Aorta (tissue), 5 donors: ENCODE data around the gene SFT2D2. TPM values are rescaled to one million over a fixed set of nuclear protein-coding genes. Genes with fewer than 3 reads are reported as not detected.

Experiments
- ATAC-seq: fragments of 200-7000 bp; cut with Tn5 transposase; one replicate; pipeline ENCODE4 v1.9.1; 2022; ENCODE audit warnings: moderate library complexity; ENCODE audit not compliant: low FRiP score
- DNase-seq, 2 donors: peaks; one replicate each; pipeline ENCODE4 v3.0.0-alpha.2; 2020
- H3K27ac ChIP-seq, 2 donors: one replicate each; pipeline ENCODE4 v1.5.1; 2013; ENCODE audit warnings: low read length in 2 of 2, mild to moderate bottlenecking in 2 of 2, moderate library complexity in 2 of 2, control low read depth in 1 of 2, inconsistent platforms in 1 of 2, low read depth in 1 of 2
- H3K27me3 ChIP-seq, 2 donors: one replicate each; pipeline ENCODE4 v1.6.1; 2013; ENCODE audit warnings: control low read depth in 1 of 2, low read length in 1 of 2, mild to moderate bottlenecking in 1 of 2, moderate library complexity in 1 of 2; ENCODE audit not compliant: insufficient read depth in 2 of 2, control insufficient read depth in 1 of 2
- H3K36me3 ChIP-seq, 2 donors: one replicate each; pipeline ENCODE4 v1.6.1; 2013; ENCODE audit warnings: control low read depth in 1 of 2, low read length in 1 of 2, mild to moderate bottlenecking in 1 of 2; ENCODE audit not compliant: insufficient read depth in 2 of 2, control insufficient read depth in 1 of 2
- H3K4me1 ChIP-seq, 2 donors: one replicate each; pipeline ENCODE4 v1.6.1; 2013; ENCODE audit warnings: low read length in 2 of 2, control low read depth in 1 of 2, mild to moderate bottlenecking in 1 of 2, moderate library complexity in 1 of 2; ENCODE audit not compliant: insufficient read depth in 2 of 2, control insufficient read depth in 1 of 2
- H3K4me3 ChIP-seq, 2 donors: one replicate each; pipeline ENCODE4 v1.5.1; 2013; ENCODE audit warnings: low read length in 2 of 2, control low read depth in 1 of 2, mild to moderate bottlenecking in 1 of 2
- H3K9me3 ChIP-seq: one replicate; pipeline ENCODE4 v1.6.1; 2013; ENCODE audit warnings: mild to moderate bottlenecking, low read length; ENCODE audit not compliant: control insufficient read depth
- WGBS, 2 donors: extraction: QIAGEN DNeasy Blood & Tissue Kit; methylation state at CpG; one replicate each; pipeline ENCODE4 v1.1.7; 2013; 5-methylcytosine and 5-hydroxymethylcytosine counted together
- intact Hi-C, 2 donors: fragments of 100-400 bp; cut with DNase I; formaldehyde crosslinking; loops; one replicate each; pipeline versions ENCODE4 v1.14.2 to v1.15.0; 2022
- polyA plus RNA-seq, 2 donors: library from polyadenylated mRNA; stranded (reverse); fragments of 200-250 nt; gene quantifications; one replicate each; pipeline ENCODE4 v1.2.3, GENCODE V29; 2013
- total RNA-seq, 2 donors: library from RNA; stranded (reverse); fragmentation: NEBNext Ultra II Directional; extraction: Animal tissue kit (Norgen Biotek cat#: 25700); gene quantifications; one replicate each; pipeline ENCODE4 v1.2.1, GENCODE V29; 2021
- donor health status: healthy with polysubstance abuse.
- donor health status: Bipolar disorder and iron deficiency.
- donor health status: DM: no; HTN: no; CAD: no.
- donor health status: DM: no; HTN: no; CAD: no.
- donor health status: DM: yes; HTN: yes; CAD: no.

The SFT2D2 gene
- total and polyA plus RNA-seq, 4 donors, result 5.3 to 107 (median 53.0) TPM

DNA sequence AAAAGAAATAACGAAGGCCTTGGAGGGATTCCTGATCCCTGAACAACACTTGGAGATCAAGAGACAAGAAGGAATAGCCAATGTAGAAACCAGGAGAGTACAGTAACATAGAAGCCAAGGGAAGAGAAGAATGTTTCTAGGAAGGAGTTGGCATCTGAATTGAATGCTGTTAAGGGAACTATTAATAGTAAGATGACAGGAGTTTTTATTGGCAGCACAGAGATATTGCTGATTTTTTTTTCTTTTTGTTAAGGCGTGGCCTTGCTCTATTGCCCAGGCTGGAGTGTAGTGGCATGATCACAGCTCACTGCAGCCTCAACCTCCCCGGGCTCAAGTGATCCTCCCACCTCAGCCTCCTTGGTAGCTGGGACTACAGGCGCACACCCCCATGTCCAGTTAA, 9.6 kb upstream of the SFT2D2 start:
- Histone ChIP-seq H3K9me3 (peaks cover 3% of the 10 kb centered on the region), H3K27ac (no peak overlapping the region), H3K4me1 (no peaks in the 10 kb centered on the region), H3K27me3 (no peaks in the 10 kb centered on the region), H3K36me3 (no peaks in the 10 kb centered on the region), H3K4me3 (no peak overlapping the region)
- 22 to 26% methylated on average over 4 of the region's 4 CpGs for WGBS, 2 donors
- DNase-seq (no peak), ATAC-seq (peak; percentile 65)
- intact Hi-C loops, result no loop called here

- Histone ChIP-seq H3K9me3 (peaks cover 3% of the 10 kb centered on the region), H3K4me3 (no peak overlapping the region), H3K27me3 (no peaks in the 10 kb centered on the region), H3K4me1 (no peaks in the 10 kb centered on the region), H3K36me3 (no peaks in the 10 kb centered on the region), H3K27ac (no peak overlapping the region)
- WGBS, 2 donors, result 93 to 94% methylated on average over 4 of the region's 4 CpGs
- DNase-seq (no peak), ATAC-seq (no peak)
- intact Hi-C loops, result no loop called here
These were observed 8.1 kb upstream of the SFT2D2 start for GRCh38 chr1:168217664-168218063.

GRCh38 chr1:168218658-168219057, 7.1 kb upstream of the SFT2D2 start:
- DNase-seq (no peak), ATAC-seq (no peak)
- Histone ChIP-seq H3K27ac (no peak overlapping the region), H3K4me3 (no peak overlapping the region), H3K9me3 (no peaks in the 10 kb centered on the region), H3K36me3 (no peaks in the 10 kb centered on the region), H3K27me3 (no peaks in the 10 kb centered on the region), H3K4me1 (no peaks in the 10 kb centered on the region)
- 88 to 95% methylated on average over 4 of the region's 4 CpGs for WGBS, 2 donors
- intact Hi-C loops, result no loop called here

DNA sequence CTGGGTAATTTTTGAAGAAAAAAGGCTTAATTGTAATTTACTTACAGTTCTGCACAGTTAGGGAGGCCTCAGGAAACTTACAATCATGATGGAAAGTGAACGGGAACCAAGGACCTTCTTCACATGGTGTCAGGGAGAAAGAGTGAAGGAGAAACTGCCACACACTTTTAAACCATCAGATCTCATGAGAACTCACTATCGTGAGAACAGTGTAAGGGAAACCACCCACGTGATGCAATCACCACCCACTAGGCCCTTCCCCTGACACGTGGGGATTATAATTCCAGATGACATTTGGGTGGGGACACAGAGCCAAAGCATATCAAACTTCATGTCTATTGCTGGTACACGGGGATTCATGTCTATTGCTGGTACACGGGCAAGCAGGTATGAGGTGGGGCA, 5.3 kb upstream of the SFT2D2 start:
- no peak overlapping the region for H3K4me3 ChIP-seq
- H3K4me1 ChIP-seq, result no peaks in the 10 kb centered on the region
- no peak for DNase-seq
- H3K36me3 ChIP-seq, result no peaks in the 10 kb centered on the region
- no peaks in the 10 kb centered on the region for H3K27me3 ChIP-seq
- intact Hi-C loops, result loop anchor here in 1 of 2 donors (10.0 kb wide), 1 partner anchor 76 kb away; no protein-coding TSS in a partner anchor
- no peaks in the 10 kb centered on the region for H3K9me3 ChIP-seq
- WGBS, 2 donors, result 78 to 83% methylated on average over 6 of the region's 6 CpGs
- ATAC-seq, result no peak
- no peak overlapping the region for H3K27ac ChIP-seq

- no peaks in the 10 kb centered on the region for H3K27me3 ChIP-seq
- 86 to 96% methylated on average over 2 of the region's 2 CpGs for WGBS, 2 donors
- DNase-seq, result no peak
- H3K4me3 ChIP-seq, result no peak overlapping the region
- no peaks in the 10 kb centered on the region for H3K4me1 ChIP-seq
- intact Hi-C loops, result loop anchor here in 1 of 2 donors (10.0 kb wide), 1 partner anchor 76 kb away; no protein-coding TSS in a partner anchor
- no peaks in the 10 kb centered on the region for H3K36me3 ChIP-seq
- H3K9me3 ChIP-seq, result no peaks in the 10 kb centered on the region
- H3K27ac ChIP-seq, result no peak overlapping the region
- ATAC-seq, result no peak
These were observed 4.5 kb upstream of the SFT2D2 start for GRCh38 chr1:168221275-168221674.

- intact Hi-C loops, result loop anchor here in 1 of 2 donors (10.0 kb wide), 1 partner anchor 78 kb away; no protein-coding TSS in a partner anchor
- Histone ChIP-seq H3K27me3 (no peaks in the 10 kb centered on the region), H3K9me3 (no peaks in the 10 kb centered on the region), H3K27ac (no peak overlapping the region), H3K4me3 (no peak overlapping the region), H3K36me3 (no peaks in the 10 kb centered on the region), H3K4me1 (no peaks in the 10 kb centered on the region)
- DNase-seq (no peak), ATAC-seq (no peak)
These were observed 2.5 kb upstream of the SFT2D2 start for GRCh38 chr1:168223261-168223660.

GRCh38 chr1:168223681-168224540, 1.9 kb upstream of the SFT2D2 start:
- intact Hi-C loops, result loop anchor here in 1 of 2 donors (10.0 kb wide), 1 partner anchor 79 kb away; no protein-coding TSS in a partner anchor
- H3K27me3 ChIP-seq, result no peaks in the 10 kb centered on the region
- DNase-seq (no peak), ATAC-seq (no peak)
- H3K27ac ChIP-seq, result no peak overlapping the region
- no peaks in the 10 kb centered on the region for H3K9me3 ChIP-seq
- no peaks in the 10 kb centered on the region for H3K36me3 ChIP-seq
- H3K4me3 ChIP-seq, result no peak overlapping the region
- H3K4me1 ChIP-seq, result no peaks in the 10 kb centered on the region

DNA sequence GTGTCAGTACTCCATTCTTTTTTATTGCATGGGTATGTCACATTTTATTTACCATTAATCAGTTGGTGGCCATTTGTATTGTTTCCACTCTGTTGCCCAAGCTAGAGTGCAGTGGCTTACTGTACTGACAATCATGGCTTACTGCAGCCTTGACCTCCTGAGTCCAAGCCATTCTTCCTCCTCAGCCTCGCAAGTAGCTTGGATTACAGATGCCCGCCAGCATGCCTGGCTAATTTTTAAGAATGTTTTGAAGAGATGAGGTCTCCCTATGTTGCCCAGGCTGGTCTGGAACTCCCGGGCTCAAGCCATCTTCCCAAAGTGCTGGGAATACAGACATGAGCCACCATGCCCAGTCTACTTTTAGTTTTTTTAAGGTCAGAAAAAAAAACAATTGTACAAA, 813 bp upstream of the SFT2D2 start:
- Histone ChIP-seq H3K27ac (no peak overlapping the region), H3K4me3 (no peak overlapping the region), H3K36me3 (no peaks in the 10 kb centered on the region), H3K9me3 (no peaks in the 10 kb centered on the region), H3K4me1 (no peaks in the 10 kb centered on the region), H3K27me3 (no peaks in the 10 kb centered on the region)
- intact Hi-C loops, result loop anchor here (5.0 to 10.0 kb wide), 2 partner anchors 37 to 80 kb away; no protein-coding TSS in a partner anchor
- no peak for DNase-seq
- WGBS, 2 donors, result 60 to 68% methylated on average over 3 of the region's 3 CpGs
- no peak for ATAC-seq

GRCh38 chr1:168227620-168228019, 1.8 kb downstream of the SFT2D2 start:
- Histone ChIP-seq H3K4me3 (peak overlapping the region; percentile 33 to 70), H3K4me1 (peaks cover 2 to 3% of the 10 kb centered on the region in 2 donors), H3K27ac (peak overlapping the region; percentile 50 to 81), H3K27me3 (no peaks in the 10 kb centered on the region), H3K36me3 (peaks cover 0 to 6% of the 10 kb centered on the region in 2 donors), H3K9me3 (no peaks in the 10 kb centered on the region)
- intact Hi-C loops, result loop anchor here (2.0 to 10.0 kb wide), 3 partner anchors 35 to 83 kb away; partner anchors contain the start of gene TIPRL (in 1 of the 2)
- DNase-seq (no peak), ATAC-seq (no peak)
- 7 to 9% methylated on average over 7 of the region's 7 CpGs for WGBS, 2 donors
